Natural killer cell (primary cell): ENCODE results near the gene MED12L. TPM values are rescaled to one million over a fixed set of nuclear protein-coding genes. Genes with fewer than 3 reads are reported as not detected.

Source experiments
- ATAC-seq, 3 donors: fragments of 150-1000 bp in 2 of 3; fragments of 200-7000 bp in 1 of 3; cut with Tn5 transposase; 1 replicate in 1 of 3; 2 replicates in 2 of 3; pipeline ENCODE4 v1.10.0; 2021; ENCODE audit warnings: mild to moderate bottlenecking in 2 of 3, moderate library complexity in 2 of 3
- DNase-seq, 2 donors: peaks; one replicate each; pipeline versions ENCODE4 v3.0.0 to v3.0.0-alpha.2; 2013 to 2021; ENCODE audit warnings: mixed read lengths in 1 of 2
- H3K27ac ChIP-seq: one replicate; pipeline ENCODE4 v1.5.1; 2013; ENCODE audit warnings: mild to moderate bottlenecking, low read length
- H3K27me3 ChIP-seq: one replicate; pipeline ENCODE4 v1.6.1; 2013; ENCODE audit warnings: low read length; ENCODE audit not compliant: control insufficient read depth, insufficient read depth
- H3K36me3 ChIP-seq: one replicate; pipeline ENCODE4 v1.6.1; 2013; ENCODE audit warnings: low read length; ENCODE audit not compliant: control insufficient read depth, insufficient read depth
- H3K4me1 ChIP-seq: one replicate; pipeline ENCODE4 v1.6.1; 2013; ENCODE audit warnings: low read length; ENCODE audit not compliant: control insufficient read depth, insufficient read depth
- H3K4me3 ChIP-seq: one replicate; pipeline ENCODE4 v1.5.1; 2013; ENCODE audit warnings: low read length
- H3K9me3 ChIP-seq: one replicate; pipeline ENCODE4 v1.6.1; 2013; ENCODE audit warnings: low read length; ENCODE audit not compliant: control insufficient read depth, insufficient read depth
- H3K27ac Mint-ChIP-seq, 2 donors: one replicate each; pipeline ENCODE4 v1.8.0; 2022; ENCODE audit warnings: mild to moderate bottlenecking in 2 of 2, mixed read lengths in 2 of 2, moderate library complexity in 1 of 2
- H3K27me3 Mint-ChIP-seq, 2 donors: one replicate each; pipeline ENCODE4 v1.8.0; 2022; ENCODE audit warnings: low read depth in 2 of 2, mixed read lengths in 2 of 2
- H3K36me3 Mint-ChIP-seq: one replicate; pipeline ENCODE4 v1.8.0; 2022; ENCODE audit warnings: mixed read lengths
- H3K4me1 Mint-ChIP-seq, 2 donors: one replicate each; pipeline ENCODE4 v1.8.0; 2022; ENCODE audit warnings: mixed read lengths in 2 of 2
- H3K4me3 Mint-ChIP-seq: one replicate; pipeline ENCODE4 v1.8.0; 2022; ENCODE audit warnings: mild to moderate bottlenecking, moderate library complexity, mixed read lengths
- H3K9me3 Mint-ChIP-seq, 2 donors: one replicate each; pipeline ENCODE4 v1.8.0; 2022; ENCODE audit warnings: mixed read lengths in 2 of 2
- WGBS: methylation state at CpG from one replicate; pipeline ENCODE4 v1.1.7; 2013; ENCODE audit warnings: missing lambda C conversion rate; ENCODE audit not compliant: insufficient coverage; 5-methylcytosine and 5-hydroxymethylcytosine counted together
- intact Hi-C: fragments of 100-400 bp; cut with micrococcal nuclease; formaldehyde crosslinking; loops from one replicate; pipeline ENCODE4 v1.14.2; 2022
- total RNA-seq, 4 donors: library from RNA; stranded (reverse); fragments of 120-200 nt in 1 of 4; gene quantifications; one replicate each; pipeline versions ENCODE4 v1.2.3 to v1.2.4, GENCODE V29; 2013 to 2022
- TF ChIP-seq, protein P1 (sequence below): fragments of 200-600 bp; IDR thresholded peaks from one replicate; pipeline ENCODE4 v1.8.0; 2022; ENCODE audit warnings: antibody characterized with exemption

Gene MED12L
- total RNA-seq, 3 donors from 2014 or later (not counting 1 experiment from before 2014, with no cell fraction given): 3.0 to 6.5 (median 3.0) TPM

DNA sequence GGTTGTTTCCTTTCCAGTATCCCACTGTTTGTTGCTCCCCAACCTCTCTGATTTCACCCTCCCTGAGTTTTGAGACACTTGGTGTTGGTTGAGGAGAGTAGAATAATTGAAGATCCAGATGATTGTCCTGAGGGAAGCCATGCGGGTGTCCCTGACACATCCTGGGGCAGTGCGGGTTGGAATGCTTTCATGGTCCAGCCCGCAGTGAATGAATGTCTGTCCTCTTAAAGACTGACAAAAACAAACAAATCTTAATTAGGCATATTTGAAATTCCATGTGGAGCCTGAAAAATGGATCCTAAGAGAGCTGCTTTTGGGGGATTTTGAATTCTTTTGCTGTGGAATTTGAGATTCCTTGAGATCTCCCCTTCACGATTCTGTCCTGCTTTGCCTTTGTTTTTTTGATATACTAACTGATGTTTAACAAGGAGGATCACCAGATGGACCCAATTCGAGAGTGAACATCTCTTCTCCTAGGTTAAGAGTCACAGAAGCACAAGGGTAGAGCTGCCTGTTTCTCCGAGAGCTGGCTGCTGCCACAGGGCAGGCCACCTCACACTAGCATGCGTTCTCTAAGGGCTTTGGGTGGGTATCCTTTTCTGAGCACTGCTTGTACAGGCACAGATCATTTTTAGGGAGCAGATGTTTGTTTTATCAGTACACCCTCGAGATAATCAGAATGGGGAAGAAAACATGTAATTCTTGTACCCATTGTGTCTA, 70.1 kb downstream of the MED12L start:
- Histone ChIP-seq H3K27ac (no peak overlapping the region), H3K27me3 (no peaks in the 10 kb centered on the region), H3K36me3 (no peaks in the 10 kb centered on the region), H3K4me1 (no peaks in the 10 kb centered on the region), H3K4me3 (no peak overlapping the region), H3K9me3 (no peaks in the 10 kb centered on the region)
- WGBS: 90% methylated on average over 8 of the region's 8 CpGs
- Mint-ChIP-seq H3K36me3 (no peaks in the 10 kb centered on the region), H3K4me1 (no peaks in the 10 kb centered on the region), H3K4me3 (no peak overlapping the region), H3K27me3 (no peaks in the 10 kb centered on the region), H3K9me3 (no peaks in the 10 kb centered on the region), H3K27ac (no peak overlapping the region)
- TF ChIP-seq, protein P1, sequence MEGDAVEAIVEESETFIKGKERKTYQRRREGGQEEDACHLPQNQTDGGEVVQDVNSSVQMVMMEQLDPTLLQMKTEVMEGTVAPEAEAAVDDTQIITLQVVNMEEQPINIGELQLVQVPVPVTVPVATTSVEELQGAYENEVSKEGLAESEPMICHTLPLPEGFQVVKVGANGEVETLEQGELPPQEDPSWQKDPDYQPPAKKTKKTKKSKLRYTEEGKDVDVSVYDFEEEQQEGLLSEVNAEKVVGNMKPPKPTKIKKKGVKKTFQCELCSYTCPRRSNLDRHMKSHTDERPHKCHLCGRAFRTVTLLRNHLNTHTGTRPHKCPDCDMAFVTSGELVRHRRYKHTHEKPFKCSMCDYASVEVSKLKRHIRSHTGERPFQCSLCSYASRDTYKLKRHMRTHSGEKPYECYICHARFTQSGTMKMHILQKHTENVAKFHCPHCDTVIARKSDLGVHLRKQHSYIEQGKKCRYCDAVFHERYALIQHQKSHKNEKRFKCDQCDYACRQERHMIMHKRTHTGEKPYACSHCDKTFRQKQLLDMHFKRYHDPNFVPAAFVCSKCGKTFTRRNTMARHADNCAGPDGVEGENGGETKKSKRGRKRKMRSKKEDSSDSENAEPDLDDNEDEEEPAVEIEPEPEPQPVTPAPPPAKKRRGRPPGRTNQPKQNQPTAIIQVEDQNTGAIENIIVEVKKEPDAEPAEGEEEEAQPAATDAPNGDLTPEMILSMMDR: no peak
- DNase-seq (no peak), ATAC-seq (no peak)
- intact Hi-C loops: loop anchor here (5.0 kb wide), 1 partner anchor 682 kb away; no protein-coding TSS in a partner anchor

DNA sequence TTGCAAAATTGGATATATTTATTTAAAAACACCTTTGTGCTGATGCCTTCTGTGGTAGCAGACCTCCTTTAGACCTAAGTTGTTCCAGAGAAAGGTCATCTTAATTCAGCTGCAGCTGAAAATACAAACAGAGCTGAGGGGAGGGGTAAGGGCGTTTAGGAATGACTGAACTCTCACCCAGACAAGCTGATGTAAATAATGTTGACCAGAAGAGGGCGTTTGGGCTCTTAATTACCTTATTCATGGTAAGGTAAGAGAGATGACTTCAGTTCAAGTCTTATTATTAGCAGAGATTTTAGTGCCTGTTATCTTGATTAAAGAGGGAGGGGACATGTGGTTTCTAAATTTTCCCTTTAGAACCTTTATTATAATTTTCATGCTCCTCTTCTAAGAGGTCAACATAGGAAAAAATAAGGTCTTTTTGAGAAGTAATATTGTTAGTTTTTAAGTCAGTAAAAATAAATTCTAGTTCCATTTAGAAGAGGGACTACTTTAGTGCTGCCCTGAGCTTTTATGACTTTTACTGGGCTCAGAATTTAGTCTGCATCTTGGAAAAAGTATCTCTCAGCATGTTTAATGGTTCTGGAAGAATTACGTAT, 71.3 kb downstream of the MED12L start:
- no peak overlapping the region for H3K4me3 ChIP-seq
- H3K36me3 ChIP-seq: no peaks in the 10 kb centered on the region
- no peak overlapping the region for H3K4me3 Mint-ChIP-seq
- DNase-seq (peak in 1 of 2 donors; percentile 76), ATAC-seq (peak; percentile 69 to 78 (median 77))
- no peak overlapping the region for H3K27ac Mint-ChIP-seq
- TF ChIP-seq, protein P1: peak; percentile 65
- H3K9me3 ChIP-seq: no peaks in the 10 kb centered on the region
- WGBS: 38% methylated on average over 3 of the region's 3 CpGs
- intact Hi-C loops: loop anchor here (5.0 kb wide), 1 partner anchor 681 kb away; no protein-coding TSS in a partner anchor
- no peaks in the 10 kb centered on the region for H3K9me3 Mint-ChIP-seq
- H3K36me3 Mint-ChIP-seq: no peaks in the 10 kb centered on the region
- H3K27me3 ChIP-seq: no peaks in the 10 kb centered on the region
- no peaks in the 10 kb centered on the region for H3K4me1 Mint-ChIP-seq
- no peaks in the 10 kb centered on the region for H3K4me1 ChIP-seq
- H3K27ac ChIP-seq: no peak overlapping the region
- H3K27me3 Mint-ChIP-seq: no peaks in the 10 kb centered on the region

DNA sequence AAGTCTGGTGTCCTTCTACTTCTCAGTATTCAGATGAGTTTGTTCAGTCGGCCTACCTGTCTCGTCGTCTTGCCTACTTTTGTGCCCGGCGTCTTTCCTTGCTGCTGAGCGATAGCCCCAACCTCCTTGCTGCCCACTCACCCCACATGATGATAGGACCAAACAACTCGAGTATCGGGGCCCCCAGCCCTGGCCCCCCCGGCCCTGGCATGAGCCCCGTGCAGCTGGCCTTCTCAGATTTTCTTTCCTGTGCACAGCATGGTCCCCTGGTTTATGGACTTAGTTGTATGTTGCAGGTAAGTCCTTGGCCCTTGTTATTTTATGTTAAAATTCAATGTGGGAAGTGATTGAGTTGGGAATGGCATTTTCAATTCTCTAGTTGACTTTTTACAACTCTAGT, 74.3 kb downstream of the MED12L start:
- Mint-ChIP-seq H3K9me3 (no peaks in the 10 kb centered on the region), H3K4me3 (no peak overlapping the region), H3K27ac (no peak overlapping the region), H3K4me1 (no peaks in the 10 kb centered on the region), H3K36me3 (no peaks in the 10 kb centered on the region), H3K27me3 (no peaks in the 10 kb centered on the region)
- TF ChIP-seq, protein P1: no peak
- WGBS: 90% methylated on average over 10 of the region's 10 CpGs
- intact Hi-C loops: loop anchor here (5.0 kb wide), 1 partner anchor 677 kb away; no protein-coding TSS in a partner anchor
- Histone ChIP-seq H3K4me1 (no peaks in the 10 kb centered on the region), H3K27ac (no peak overlapping the region), H3K9me3 (no peaks in the 10 kb centered on the region), H3K36me3 (no peaks in the 10 kb centered on the region), H3K4me3 (no peak overlapping the region), H3K27me3 (no peaks in the 10 kb centered on the region)
- DNase-seq (no peak), ATAC-seq (no peak)
